NCI-H1694 treated with DMSO at 0.1 percent for 48 hours (cell line): ENCODE results near the gene SUN5.
"Not testable (repeated sequence)": the region's sequence is repeated elsewhere in the genome, so short reads cannot be mapped to it uniquely, and the experiment has no call there.

Experiments used
- DNase-seq: peaks from one replicate; lab custom pipeline; 2025; lab: John Stamatoyannopoulos, UW

Gene SUN5

DNA sequence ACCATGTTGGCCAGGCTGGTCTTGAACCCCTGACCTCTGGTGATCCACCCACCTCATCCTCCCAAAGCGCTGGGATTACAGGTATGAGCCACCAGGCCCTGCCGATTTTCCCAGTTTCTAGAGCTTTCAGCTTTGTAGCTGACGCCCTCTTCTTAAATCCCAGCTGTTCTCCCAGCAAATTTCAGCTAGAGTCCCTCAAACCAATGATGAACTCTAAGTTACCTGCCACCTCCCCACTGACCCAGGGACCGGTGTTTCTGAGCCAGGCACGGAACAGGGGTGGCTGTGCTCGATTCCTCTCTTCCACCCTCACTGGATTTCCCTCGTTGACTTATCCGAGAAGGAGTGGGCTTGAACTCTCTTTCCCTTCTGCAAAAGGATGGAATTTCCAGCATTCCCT lies 39.1 kb downstream of the SUN5 start:
- no peak for DNase-seq

DNA sequence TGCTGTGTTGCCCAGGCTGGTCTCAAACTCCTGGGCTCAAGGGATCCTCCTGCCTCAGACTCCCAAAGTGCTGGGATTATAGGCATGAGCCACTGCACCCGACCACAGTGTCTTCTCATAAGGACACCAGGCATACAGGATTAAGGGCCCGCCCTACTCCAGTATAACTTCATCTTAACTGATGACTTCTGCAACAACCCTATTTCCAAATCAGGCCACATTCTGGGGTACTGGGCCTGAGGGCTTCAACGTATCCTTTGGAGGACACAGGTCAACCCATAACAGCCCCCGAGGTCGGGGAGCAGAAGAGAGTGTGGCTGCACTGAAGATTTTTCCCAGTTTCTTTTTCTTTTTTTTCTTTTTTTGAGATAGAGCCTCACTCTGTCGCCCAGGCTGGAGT lies 39.7 kb downstream of the SUN5 start:
- DNase-seq, result no peak

GRCh38 chr20:32963176-32963575 lies 41.1 kb downstream of the SUN5 start:
- DNase-seq, result no peak

DNA sequence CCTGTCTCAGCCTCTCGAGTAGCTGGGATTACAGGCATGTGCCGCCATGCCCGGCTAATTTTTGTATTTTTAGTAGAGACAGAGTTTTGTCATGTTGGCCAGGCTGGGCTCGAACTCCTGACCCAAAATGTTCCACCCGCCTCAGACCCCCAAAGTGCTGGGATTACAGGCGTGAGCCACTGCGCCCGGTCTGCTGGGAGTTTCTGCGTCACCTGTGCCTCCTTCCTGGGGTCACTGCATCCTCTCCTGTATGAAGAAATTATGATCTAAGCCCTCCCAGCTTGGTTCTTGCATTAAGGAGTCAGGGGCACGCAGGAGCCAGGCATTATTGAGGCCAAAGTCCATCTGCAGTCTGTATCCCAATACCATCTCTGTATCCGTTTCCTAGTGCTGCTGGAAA lies 41.6 kb downstream of the SUN5 start:
- DNase-seq, result not testable (repeated sequence)

- no peak for DNase-seq
Observed at GRCh38 chr20:32962053-32962452, 42.2 kb downstream of the SUN5 start.

DNA sequence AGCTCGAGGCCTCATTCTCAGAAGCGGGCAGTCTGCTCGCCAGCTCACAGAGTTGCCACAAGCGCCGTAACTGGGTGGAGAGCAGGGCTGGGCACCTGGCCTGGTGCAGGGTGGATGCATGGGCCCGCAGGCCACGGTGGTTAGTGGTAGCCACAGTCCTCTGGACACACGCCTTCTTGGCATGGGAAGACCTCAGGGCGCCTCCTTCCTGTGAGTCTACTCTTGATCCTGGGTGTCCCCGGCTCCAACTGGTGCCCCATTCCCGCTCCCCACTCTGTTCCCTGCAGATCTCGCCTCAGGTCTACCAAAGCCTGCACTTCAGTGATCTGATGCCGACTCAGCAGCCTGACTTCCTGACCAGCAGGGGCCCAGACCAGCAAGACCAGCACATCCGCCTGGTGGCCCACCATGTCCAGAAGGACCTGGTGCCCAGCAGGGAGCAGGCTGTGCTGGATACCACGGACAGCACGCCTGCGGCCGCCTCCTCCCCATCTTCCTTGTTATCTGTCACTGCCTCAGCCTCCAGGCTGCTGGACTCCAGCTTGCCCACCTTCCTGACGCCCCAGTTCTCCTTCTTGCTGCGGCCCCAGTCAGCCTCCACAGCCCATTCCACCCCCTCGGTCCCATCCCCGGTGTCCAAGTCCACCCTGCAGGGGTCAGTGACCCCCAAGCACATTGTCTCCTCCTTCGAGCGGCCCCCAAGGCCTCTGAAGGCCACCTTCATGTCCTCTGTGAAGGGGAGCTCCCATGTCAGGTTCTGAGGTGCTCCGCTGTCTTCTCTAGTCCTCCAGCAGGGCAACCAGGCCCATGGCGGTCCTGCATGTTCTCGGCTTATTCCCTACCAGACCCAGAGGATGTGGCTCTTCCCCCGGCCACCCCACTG lies 43.1 kb downstream of the SUN5 start:
- DNase-seq, result no peak

DNA sequence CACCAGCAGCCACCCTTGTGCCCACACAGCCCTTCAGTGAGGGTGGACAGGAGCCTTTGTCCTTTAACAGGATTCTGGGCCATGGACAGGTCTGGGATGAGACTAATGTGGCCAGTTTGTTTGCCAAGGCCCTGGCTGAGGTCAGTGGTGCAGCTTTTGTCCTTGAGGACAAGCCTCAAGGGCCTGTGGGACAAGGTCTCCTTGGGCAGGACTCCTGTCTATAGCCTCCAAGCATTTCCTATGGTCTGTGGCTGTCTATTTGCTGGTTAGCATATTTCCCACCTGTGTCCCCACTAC lies 44.1 kb downstream of the SUN5 start:
- no peak for DNase-seq

GRCh38 chr20:32959351-32960221 lies 44.6 kb downstream of the SUN5 start:
- DNase-seq, result no peak

DNA sequence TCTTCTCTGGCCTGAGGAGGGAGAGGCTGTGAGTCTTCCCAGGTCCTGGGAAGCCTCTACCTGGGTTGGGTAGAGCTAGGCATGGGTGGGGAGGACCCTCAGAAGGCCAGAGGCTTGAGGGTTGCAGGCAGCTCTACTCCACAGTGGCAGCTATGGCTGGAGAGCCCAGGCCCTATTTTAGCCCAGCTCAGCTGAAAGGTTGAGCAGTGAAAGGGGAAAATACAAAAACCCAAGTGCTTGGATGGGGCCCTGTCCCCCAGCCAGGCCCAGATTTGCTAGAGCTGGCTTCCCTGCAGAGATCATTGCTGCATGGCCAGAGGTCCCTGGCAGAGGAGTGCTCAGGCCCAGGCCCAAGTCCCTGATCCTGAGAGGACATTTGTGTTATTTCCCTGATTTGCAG lies 45.7 kb downstream of the SUN5 start:
- no peak for DNase-seq

GRCh38 chr20:32957459-32957858 lies 46.8 kb downstream of the SUN5 start:
- no peak for DNase-seq

DNA sequence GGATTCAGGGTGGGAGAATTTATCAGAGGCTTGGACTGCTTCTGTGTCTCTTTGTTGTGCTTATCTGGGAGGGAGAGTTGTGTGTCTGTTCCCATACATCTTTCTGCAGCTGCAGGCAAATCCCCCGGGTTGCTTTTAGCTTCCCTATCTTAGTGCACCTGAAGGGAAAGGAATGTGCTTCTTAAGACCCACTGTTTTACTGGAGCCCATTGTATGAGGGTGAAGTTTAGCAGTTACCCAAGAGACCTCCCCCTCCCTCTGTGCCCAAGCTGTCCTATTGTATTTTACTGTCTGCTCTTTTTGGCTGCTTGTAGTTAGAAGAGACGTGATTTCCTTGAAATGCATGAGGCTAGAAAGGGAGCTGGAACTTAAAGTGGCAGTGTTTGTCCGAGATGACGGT lies 53.7 kb downstream of the SUN5 start:
- DNase-seq, result not testable (repeated sequence)

DNA sequence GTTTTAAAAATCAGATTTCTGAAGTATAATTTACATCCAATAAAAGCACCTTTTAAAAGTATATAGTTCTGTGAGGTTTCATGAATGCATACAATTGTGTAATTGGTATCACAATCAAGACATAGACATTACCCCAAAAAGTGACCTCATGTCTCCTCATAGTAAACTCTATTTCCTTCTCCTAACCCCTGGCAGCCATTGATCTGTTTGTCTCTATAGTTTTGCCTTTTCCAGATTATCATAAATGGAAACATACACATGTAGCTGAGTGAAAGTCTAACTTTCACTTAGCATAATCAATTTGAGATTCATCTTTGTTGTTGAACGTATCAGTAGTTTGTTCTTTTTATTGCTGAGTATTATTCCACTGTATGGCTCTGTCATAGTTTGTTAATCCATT lies 57.6 kb downstream of the SUN5 start:
- no peak for DNase-seq

GRCh38 chr20:32945710-32946221 lies 58.5 kb downstream of the SUN5 start:
- DNase-seq, result no peak

- DNase-seq, result no peak
Observed at GRCh38 chr20:32943490-32944052, 60.7 kb downstream of the SUN5 start.

DNA sequence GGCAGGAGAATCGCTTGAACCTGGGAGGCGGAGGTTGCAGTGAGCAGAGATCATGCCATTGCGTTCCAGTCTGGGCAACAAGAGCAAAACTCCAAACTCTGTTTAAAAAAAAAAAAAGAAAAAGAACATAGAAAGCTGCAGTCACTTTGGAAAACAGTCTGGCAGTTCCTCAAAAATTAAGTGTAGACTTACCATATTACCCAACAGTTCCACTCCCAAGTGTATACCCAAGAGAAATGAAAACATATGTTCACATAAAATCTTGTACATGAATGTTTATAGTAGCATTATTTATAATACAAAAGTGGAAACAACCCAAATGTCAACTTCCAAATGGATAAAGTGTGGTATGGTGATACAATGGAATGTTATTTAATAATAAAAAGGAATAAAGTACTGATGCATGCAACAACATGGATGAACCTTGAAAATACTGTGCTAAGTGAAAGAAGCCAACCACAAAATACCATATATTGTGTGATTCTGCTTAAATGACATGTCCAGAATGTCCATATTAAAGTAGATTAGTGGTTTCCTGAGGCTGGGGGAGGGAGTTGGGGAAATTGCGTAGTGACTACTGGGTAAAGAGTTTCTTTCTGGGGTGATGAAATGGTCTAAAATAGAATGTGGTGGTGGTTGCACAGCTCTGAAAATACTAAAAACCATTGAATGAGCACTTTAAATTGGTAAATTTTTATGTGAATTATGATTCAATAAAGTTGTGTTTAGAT lies 62.9 kb downstream of the SUN5 start:
- no peak for DNase-seq

DNA sequence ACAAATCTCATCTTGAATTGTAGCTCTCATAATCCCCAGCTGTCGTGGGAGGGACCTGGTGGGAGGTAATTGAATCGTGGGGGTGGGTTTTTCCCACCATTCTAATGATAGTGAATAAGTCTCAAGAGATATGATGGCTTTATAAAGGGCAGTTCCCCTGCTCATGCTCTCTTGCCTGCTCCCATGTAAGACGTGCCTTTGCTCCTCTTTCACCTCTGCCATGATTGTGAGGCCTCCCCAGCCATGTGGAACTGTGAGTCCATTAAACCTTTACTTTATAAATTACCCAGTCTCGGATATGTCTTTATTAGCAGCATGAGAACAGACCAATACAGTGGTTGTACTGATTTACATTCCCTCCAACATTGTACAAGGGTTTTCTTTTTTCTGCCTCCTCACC lies 69.7 kb downstream of the SUN5 start:
- no peak for DNase-seq
